Endothelial cell of umbilical vein (primary cell): ENCODE results near the gene CNTN1.

ENCODE experiments used
- EZH2 ChIP-seq: IDR thresholded peaks from 2 replicates; pipeline ENCODE4 v1.6.1; 2012; ENCODE audit warnings: borderline replicate concordance, low read depth, mild to moderate bottlenecking, moderate library complexity, low read length, inconsistent platforms; ENCODE audit not compliant: severe bottlenecking
- FOS ChIP-seq: IDR thresholded peaks from 2 replicates; pipeline ENCODE4 v1.6.1; 2011; ENCODE audit warnings: mild to moderate bottlenecking, low read length, moderate library complexity, borderline replicate concordance; ENCODE audit not compliant: insufficient read depth
- GATA2 ChIP-seq: IDR thresholded peaks from 2 replicates; pipeline ENCODE4 v1.7.0; 2011; ENCODE audit warnings: low read depth, mild to moderate bottlenecking, moderate library complexity, mixed read lengths, low read length; ENCODE audit not compliant: insufficient read length, insufficient read depth
- JUN ChIP-seq: IDR thresholded peaks from 2 replicates; pipeline ENCODE4 v1.6.1; 2011; ENCODE audit warnings: borderline replicate concordance, low read depth; ENCODE audit not compliant: insufficient read length, insufficient read depth
- MYC ChIP-seq: IDR thresholded peaks from one replicate; pipeline ENCODE4 v1.6.1; 2011; ENCODE audit warnings: mild to moderate bottlenecking, low read depth, low read length
- POLR2A ChIP-seq: IDR thresholded peaks from 2 replicates; pipeline ENCODE4 v1.6.1; 2012; ENCODE audit warnings: low read depth, mild to moderate bottlenecking, control low read depth, low read length
- POLR2AphosphoS5 ChIP-seq: IDR thresholded peaks from 2 replicates; pipeline ENCODE4 v1.6.1; 2012; ENCODE audit warnings: low read depth, mild to moderate bottlenecking, control low read depth, low read length, moderate library complexity; ENCODE audit not compliant: insufficient read depth
- TF ChIP-seq, protein P1 (sequence below), 2 donors: IDR thresholded peaks; 1 replicate in 1 of 2; 2 replicates in 1 of 2; pipeline ENCODE4 v1.5.1; 2011; ENCODE audit warnings: low read length in 2 of 2, mild to moderate bottlenecking in 2 of 2, moderate library complexity in 2 of 2, control low read depth in 1 of 2, inconsistent platforms in 1 of 2, low read depth in 1 of 2; ENCODE audit not compliant: insufficient read depth in 1 of 2; ENCODE audit errors: extremely low read depth in 1 of 2
- TF ChIP-seq, protein P2 (sequence below): IDR thresholded peaks from 2 replicates; pipeline ENCODE4 v1.6.1; 2011; ENCODE audit not compliant: insufficient read depth, insufficient read length

DNA sequence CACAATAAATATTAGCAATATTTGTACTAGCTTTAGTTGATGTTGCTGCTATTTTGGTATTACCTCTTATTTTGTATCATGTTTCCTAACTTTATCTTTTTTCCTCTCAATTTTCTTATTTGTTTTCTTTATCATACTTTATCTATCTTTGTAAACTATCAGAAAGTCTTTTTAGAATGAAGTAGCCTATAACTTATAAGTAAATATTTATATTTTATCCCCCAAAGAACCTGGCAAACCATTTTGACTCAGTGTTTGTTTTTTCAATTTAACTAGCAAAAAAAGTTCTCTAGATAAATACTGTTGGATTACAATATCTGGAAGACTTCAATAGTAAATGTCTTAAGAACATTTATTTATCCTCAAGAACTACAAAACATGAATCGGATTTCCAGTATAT, 360.2 kb downstream of the CNTN1 start:
- TF ChIP-seq, protein P1, sequence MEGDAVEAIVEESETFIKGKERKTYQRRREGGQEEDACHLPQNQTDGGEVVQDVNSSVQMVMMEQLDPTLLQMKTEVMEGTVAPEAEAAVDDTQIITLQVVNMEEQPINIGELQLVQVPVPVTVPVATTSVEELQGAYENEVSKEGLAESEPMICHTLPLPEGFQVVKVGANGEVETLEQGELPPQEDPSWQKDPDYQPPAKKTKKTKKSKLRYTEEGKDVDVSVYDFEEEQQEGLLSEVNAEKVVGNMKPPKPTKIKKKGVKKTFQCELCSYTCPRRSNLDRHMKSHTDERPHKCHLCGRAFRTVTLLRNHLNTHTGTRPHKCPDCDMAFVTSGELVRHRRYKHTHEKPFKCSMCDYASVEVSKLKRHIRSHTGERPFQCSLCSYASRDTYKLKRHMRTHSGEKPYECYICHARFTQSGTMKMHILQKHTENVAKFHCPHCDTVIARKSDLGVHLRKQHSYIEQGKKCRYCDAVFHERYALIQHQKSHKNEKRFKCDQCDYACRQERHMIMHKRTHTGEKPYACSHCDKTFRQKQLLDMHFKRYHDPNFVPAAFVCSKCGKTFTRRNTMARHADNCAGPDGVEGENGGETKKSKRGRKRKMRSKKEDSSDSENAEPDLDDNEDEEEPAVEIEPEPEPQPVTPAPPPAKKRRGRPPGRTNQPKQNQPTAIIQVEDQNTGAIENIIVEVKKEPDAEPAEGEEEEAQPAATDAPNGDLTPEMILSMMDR (IDR thresholded peaks at IDR 0.05; ENCODE audit: extremely low read depth in 1 of 2, insufficient read depth in 1 of 2, low read depth in 1 of 2, low read length in 2 of 2), result no peak
- no peak for TF ChIP-seq EZH2
- TF ChIP-seq, protein P2, sequence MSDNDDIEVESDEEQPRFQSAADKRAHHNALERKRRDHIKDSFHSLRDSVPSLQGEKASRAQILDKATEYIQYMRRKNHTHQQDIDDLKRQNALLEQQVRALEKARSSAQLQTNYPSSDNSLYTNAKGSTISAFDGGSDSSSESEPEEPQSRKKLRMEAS, result no peak
- TF ChIP-seq GATA2, result no peak
- TF ChIP-seq POLR2AphosphoS5, result no peak
- TF ChIP-seq POLR2A, result no peak
- TF ChIP-seq JUN, result no peak
- no peak for TF ChIP-seq MYC
- TF ChIP-seq FOS, result no peak
